Osteoblast (primary cell): ENCODE data around the gene SQSTM1. TPM values are rescaled to one million over a fixed set of nuclear protein-coding genes. Genes with fewer than 3 reads are reported as not detected.
"Not testable (repeated sequence)": the region's sequence is repeated elsewhere in the genome, so short reads cannot be mapped to it uniquely, and the experiment has no call there.

Source experiments
- DNase-seq: peaks from one replicate; pipeline ENCODE4 v3.0.0; 2011; ENCODE audit warnings: low spot score, mixed read lengths; ENCODE audit not compliant: insufficient read length; ENCODE audit errors: missing footprints
- H2AFZ ChIP-seq: 2 replicates; pipeline ENCODE4 v1.6.0; 2011; ENCODE audit warnings: mild to moderate bottlenecking, low read length
- H3K27ac ChIP-seq: 2 replicates; pipeline ENCODE4 v1.5.1; 2011; ENCODE audit warnings: mild to moderate bottlenecking, low read depth, low read length, moderate library complexity
- H3K27me3 ChIP-seq: 2 replicates; pipeline ENCODE4 v1.6.0; 2012; ENCODE audit warnings: mild to moderate bottlenecking, control low read depth, inconsistent platforms, low read length, moderate library complexity; ENCODE audit not compliant: insufficient read depth
- H3K36me3 ChIP-seq: 2 replicates; pipeline ENCODE4 v1.5.1; 2011; ENCODE audit warnings: mild to moderate bottlenecking, low read length, control low read depth, moderate library complexity; ENCODE audit not compliant: insufficient read depth
- H3K4me1 ChIP-seq: 2 replicates; pipeline ENCODE4 v1.5.1; 2011; ENCODE audit warnings: mild to moderate bottlenecking, low read length, control low read depth, moderate library complexity; ENCODE audit not compliant: insufficient read depth
- H3K4me2 ChIP-seq: 2 replicates; pipeline ENCODE4 v1.6.0; 2011; ENCODE audit warnings: mild to moderate bottlenecking, low read length; ENCODE audit not compliant: insufficient read depth
- H3K4me3 ChIP-seq: fragments of 200-600 bp; sonication (generic); 3 replicates; pipeline ENCODE4 v1.5.1; 2012; ENCODE audit warnings: mild to moderate bottlenecking, low read length, inconsistent platforms; ENCODE audit not compliant: insufficient read depth
- H3K79me2 ChIP-seq: 2 replicates; pipeline ENCODE4 v1.6.0; 2012; ENCODE audit warnings: mild to moderate bottlenecking, low read length, control low read depth, inconsistent platforms; ENCODE audit not compliant: insufficient read depth
- H3K9me3 ChIP-seq: 2 replicates; pipeline ENCODE4 v1.5.1; 2011; ENCODE audit warnings: low read depth, low read length, control low read depth
- H4K20me1 ChIP-seq: 2 replicates; pipeline ENCODE4 v1.6.0; 2012; ENCODE audit warnings: mild to moderate bottlenecking, low read length, control low read depth; ENCODE audit not compliant: insufficient read depth
- CTCF ChIP-seq: IDR thresholded peaks from 2 replicates; pipeline ENCODE4 v1.5.1; 2011; ENCODE audit warnings: mild to moderate bottlenecking, low read depth, low read length, moderate library complexity; ENCODE audit errors: extremely low read depth
- total RNA-seq: library from RNA; depleted of rRNA; stranded (reverse); fragments of >200 nt; gene quantifications from 2 replicates; pipeline ENCODE4 v1.2.3, GENCODE V29; 2012

Gene SQSTM1
- total RNA-seq, 1 donor: 992 TPM

- H3K4me2 ChIP-seq: no peak overlapping the region
- DNase-seq: peak; percentile 70
- peaks cover 38% of the 10 kb centered on the region for H3K79me2 ChIP-seq
- H2AFZ ChIP-seq: no peak overlapping the region
- no peaks in the 10 kb centered on the region for H3K4me1 ChIP-seq
- no peak overlapping the region for H3K4me3 ChIP-seq
- H3K27me3 ChIP-seq: no peaks in the 10 kb centered on the region
- H3K9me3 ChIP-seq: no peaks in the 10 kb centered on the region
- H4K20me1 ChIP-seq: peaks cover 46% of the 10 kb centered on the region
- TF ChIP-seq CTCF: no peak
- H3K27ac ChIP-seq: no peak overlapping the region
- peaks cover 83% of the 10 kb centered on the region for H3K36me3 ChIP-seq
Observed at GRCh38 chr5:179832039-179832745, 11.5 kb downstream of the SQSTM1 start.

GRCh38 chr5:179833056-179833708 lies 12.5 kb downstream of the SQSTM1 start:
- H3K27ac ChIP-seq: no peak overlapping the region
- no peaks in the 10 kb centered on the region for H3K9me3 ChIP-seq
- peaks cover 30% of the 10 kb centered on the region for H3K79me2 ChIP-seq
- peaks cover 84% of the 10 kb centered on the region for H3K36me3 ChIP-seq
- H3K27me3 ChIP-seq: no peaks in the 10 kb centered on the region
- H3K4me1 ChIP-seq: no peaks in the 10 kb centered on the region
- H3K4me2 ChIP-seq: no peak overlapping the region
- no peak overlapping the region for H2AFZ ChIP-seq
- TF ChIP-seq CTCF: no peak
- DNase-seq: peak; percentile 36
- H4K20me1 ChIP-seq: peaks cover 49% of the 10 kb centered on the region
- no peak overlapping the region for H3K4me3 ChIP-seq

- Histone ChIP-seq H3K4me1 (no peaks in the 10 kb centered on the region), H3K4me3 (no peak overlapping the region), H3K79me2 (peaks cover 29% of the 10 kb centered on the region), H3K9me3 (no peaks in the 10 kb centered on the region), H3K27me3 (no peaks in the 10 kb centered on the region), H3K36me3 (peaks cover 83% of the 10 kb centered on the region), H3K4me2 (no peak overlapping the region), H4K20me1 (peaks cover 47% of the 10 kb centered on the region), H3K27ac (no peak overlapping the region), H2AFZ (no peak overlapping the region)
- DNase-seq: peak; percentile 9
- TF ChIP-seq CTCF: no peak
Observed at GRCh38 chr5:179833709-179834070, 13.0 kb downstream of the SQSTM1 start.

GRCh38 chr5:179834120-179834519 lies 13.4 kb downstream of the SQSTM1 start:
- TF ChIP-seq CTCF: no peak
- H3K79me2 ChIP-seq: peaks cover 24% of the 10 kb centered on the region
- no peaks in the 10 kb centered on the region for H3K9me3 ChIP-seq
- no peak overlapping the region for H3K27ac ChIP-seq
- peaks cover 79% of the 10 kb centered on the region for H3K36me3 ChIP-seq
- no peaks in the 10 kb centered on the region for H3K27me3 ChIP-seq
- no peak overlapping the region for H2AFZ ChIP-seq
- H3K4me3 ChIP-seq: no peak overlapping the region
- DNase-seq: peak; percentile 27
- no peak overlapping the region for H3K4me2 ChIP-seq
- peaks cover 43% of the 10 kb centered on the region for H4K20me1 ChIP-seq
- no peaks in the 10 kb centered on the region for H3K4me1 ChIP-seq

- H3K9me3 ChIP-seq, H3K27me3 ChIP-seq, H3K27ac ChIP-seq, H3K4me3 ChIP-seq, H3K4me2 ChIP-seq, DNase-seq, H3K4me1 ChIP-seq, H2AFZ ChIP-seq: not testable (repeated sequence)
- peaks cover 36% of the 10 kb centered on the region for H4K20me1 ChIP-seq
- peaks cover 72% of the 10 kb centered on the region for H3K36me3 ChIP-seq
- peaks cover 19% of the 10 kb centered on the region for H3K79me2 ChIP-seq
Observed at GRCh38 chr5:179834871-179835270, 14.2 kb downstream of the SQSTM1 start.
